ENCODE results near the gene AIP. TPM values are rescaled to one million over a fixed set of nuclear protein-coding genes. Genes with fewer than 3 reads are reported as not detected.

The AIP gene
- total and polyA plus RNA-seq, 2 donors (not counting 3 experiments of a cell fraction or from before 2014, with no cell fraction given) = 46.3 to 114 TPM

DNA sequence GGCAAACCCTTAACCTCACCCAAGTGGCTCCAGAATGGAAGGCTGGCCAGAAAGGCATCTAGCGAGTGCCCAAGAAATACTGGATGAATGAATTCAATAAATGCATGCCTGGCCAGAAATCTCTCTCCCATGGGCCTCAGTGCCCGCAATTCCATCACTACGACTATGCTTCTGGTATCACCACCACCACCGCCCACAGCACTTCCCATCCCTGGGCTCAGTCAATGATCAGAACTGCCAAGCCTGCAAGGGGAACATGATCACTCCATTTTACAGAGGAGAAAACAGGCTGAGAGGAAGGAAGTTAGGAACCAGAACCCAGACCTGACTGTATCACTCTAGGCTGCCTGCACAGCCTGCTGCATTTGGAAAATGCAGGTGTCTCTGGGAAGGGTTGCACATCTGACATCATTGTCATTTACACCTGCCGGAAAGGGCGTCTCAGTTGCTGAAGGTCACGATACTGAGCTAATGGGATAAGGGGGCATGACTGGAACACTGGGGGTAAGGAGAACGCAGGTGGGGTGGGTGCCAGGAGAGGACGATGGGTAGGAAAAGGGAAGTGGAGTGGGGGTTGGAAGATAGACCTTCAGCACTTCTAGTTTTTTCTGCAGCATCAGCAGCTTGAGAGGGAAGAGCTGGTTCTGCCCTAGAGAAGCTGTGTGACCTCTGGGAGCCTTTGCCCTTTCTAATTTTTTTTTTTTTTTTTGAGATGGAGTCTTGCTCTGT lies 33.5 kb upstream of the AIP start:
- CTCF ChIA-PET = interaction anchor here (0.8 to 1.6 kb wide), 2 partner anchors 47 to 66 kb away, joined by 3 read pairs; partner anchors contain the start of gene PPP1CA
- H3K27me3 ChIP-seq (ENCODE audit: control insufficient read depth in 2 of 2, insufficient read depth in 2 of 2, low read length in 2 of 2) = no peaks in the 10 kb centered on the region
- no TSS peak for BruUV-seq (replicated peaks)
- no peak overlapping the region for H3K4me3 ChIP-seq (replicated peaks in 1 of 3; ENCODE audit: insufficient read depth in 1 of 3, low read depth in 1 of 3, low read length in 3 of 3)
- dilution Hi-C loops (cut with MboI; ENCODE audit: extremely low pct_ligation_motif_present, low sequenced_read_pairs) = no loop called here
- POLR2A ChIA-PET = interaction anchor here (0.6 kb wide), 1 partner anchor 14 kb away, joined by 3 read pairs; no protein-coding TSS in a partner anchor
- DNase-seq (ENCODE audit: low read depth, low spot score) (no peak), FAIRE-seq (no peak)
- H4K20me1 ChIP-seq (replicated peaks; ENCODE audit: control insufficient read depth, extremely low read depth, insufficient read depth, low read length) = no peaks in the 10 kb centered on the region
- H3K9me3 ChIP-seq (replicated peaks; ENCODE audit: control insufficient read depth, insufficient read depth, low read length) = no peaks in the 10 kb centered on the region
- H3K9ac ChIP-seq (replicated peaks; ENCODE audit: extremely low read depth, insufficient read depth, low read length) = no peak overlapping the region
- H3K79me2 ChIP-seq (ENCODE audit: control insufficient read depth, insufficient read depth, low read length) = no peaks in the 10 kb centered on the region
- no peaks in the 10 kb centered on the region for H3K9me1 ChIP-seq (replicated peaks; ENCODE audit: control insufficient read depth, extremely low read depth, insufficient read depth, low read length)
- H3K4me2 ChIP-seq (ENCODE audit: insufficient read depth, low read length) = no peak overlapping the region
- no peaks in the 10 kb centered on the region for H3K36me3 ChIP-seq (ENCODE audit: control insufficient read depth in 2 of 2, extremely low read depth in 1 of 2, insufficient read depth in 2 of 2, low read length in 2 of 2)
- no peak overlapping the region for H3K27ac ChIP-seq (ENCODE audit: insufficient read depth, low read depth, low read length)
- TF ChIP-seq POLR2AphosphoS5 (IDR thresholded peaks at IDR 0.05; ENCODE audit: insufficient read depth, low read depth, low read length) (no peak), MYC (IDR thresholded peaks at IDR 0.05; ENCODE audit: low read depth, low read length) (no peak), GATA2 (IDR thresholded peaks at IDR 0.05; ENCODE audit: insufficient read depth, insufficient read length, low read depth, low read length) (no peak), FOS (IDR thresholded peaks at IDR 0.05; ENCODE audit: borderline replicate concordance, insufficient read depth, low read length) (no peak), JUN (IDR thresholded peaks at IDR 0.05; ENCODE audit: borderline replicate concordance, insufficient read depth, insufficient read length, low read depth) (no peak), EZH2 (IDR thresholded peaks at IDR 0.05; ENCODE audit: borderline replicate concordance, low read depth, low read length, severe bottlenecking) (no peak), MAX (IDR thresholded peaks at IDR 0.05; ENCODE audit: insufficient read depth, insufficient read length) (no peak), POLR2A (IDR thresholded peaks at IDR 0.05; ENCODE audit: low read depth, low read length) (no peak)
- TF ChIP-seq, protein P1, sequence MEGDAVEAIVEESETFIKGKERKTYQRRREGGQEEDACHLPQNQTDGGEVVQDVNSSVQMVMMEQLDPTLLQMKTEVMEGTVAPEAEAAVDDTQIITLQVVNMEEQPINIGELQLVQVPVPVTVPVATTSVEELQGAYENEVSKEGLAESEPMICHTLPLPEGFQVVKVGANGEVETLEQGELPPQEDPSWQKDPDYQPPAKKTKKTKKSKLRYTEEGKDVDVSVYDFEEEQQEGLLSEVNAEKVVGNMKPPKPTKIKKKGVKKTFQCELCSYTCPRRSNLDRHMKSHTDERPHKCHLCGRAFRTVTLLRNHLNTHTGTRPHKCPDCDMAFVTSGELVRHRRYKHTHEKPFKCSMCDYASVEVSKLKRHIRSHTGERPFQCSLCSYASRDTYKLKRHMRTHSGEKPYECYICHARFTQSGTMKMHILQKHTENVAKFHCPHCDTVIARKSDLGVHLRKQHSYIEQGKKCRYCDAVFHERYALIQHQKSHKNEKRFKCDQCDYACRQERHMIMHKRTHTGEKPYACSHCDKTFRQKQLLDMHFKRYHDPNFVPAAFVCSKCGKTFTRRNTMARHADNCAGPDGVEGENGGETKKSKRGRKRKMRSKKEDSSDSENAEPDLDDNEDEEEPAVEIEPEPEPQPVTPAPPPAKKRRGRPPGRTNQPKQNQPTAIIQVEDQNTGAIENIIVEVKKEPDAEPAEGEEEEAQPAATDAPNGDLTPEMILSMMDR (IDR thresholded peaks at IDR 0.05; ENCODE audit: extremely low read depth in 1 of 2, insufficient read depth in 1 of 2, low read depth in 1 of 2, low read length in 2 of 2) = no peak
- no peak overlapping the region for H2AFZ ChIP-seq (ENCODE audit: low read depth, low read length)
- intact Hi-C loops (cut with micrococcal nuclease) = no loop called here
- H3K4me1 ChIP-seq (ENCODE audit: control insufficient read depth, extremely low read depth, insufficient read depth, low read length) = peaks cover 7% of the 10 kb centered on the region

Data from endothelial cell of umbilical vein (primary cell).